Effector CD4-positive, alpha-beta T cell (primary cell): Measurements from ENCODE around the gene CTPS2.

Experiments
- DNase-seq: peaks from one replicate; pipeline ENCODE4 v3.0.0-alpha.2; 2020

The CTPS2 gene

GRCh38 chrX:16711893-16712547, 449 bp downstream of the CTPS2 start:
- no peak for DNase-seq

- no peak for DNase-seq
These were observed 1.2 kb downstream of the CTPS2 start for GRCh38 chrX:16711219-16711811.

- no peak for DNase-seq
These were observed 4.5 kb downstream of the CTPS2 start for GRCh38 chrX:16708016-16708415.

GRCh38 chrX:16705370-16705769, 7.1 kb downstream of the CTPS2 start:
- no peak for DNase-seq

- DNase-seq: no peak
These were observed 9.5 kb downstream of the CTPS2 start for GRCh38 chrX:16702700-16703599.

GRCh38 chrX:16700734-16701133, 11.7 kb downstream of the CTPS2 start:
- no peak for DNase-seq

GRCh38 chrX:16699389-16699788, 13.1 kb downstream of the CTPS2 start:
- DNase-seq: no peak

- no peak for DNase-seq
These were observed 15.5 kb downstream of the CTPS2 start for GRCh38 chrX:16696956-16697355.

- peak; percentile 61 for DNase-seq
These were observed 17.3 kb downstream of the CTPS2 start for GRCh38 chrX:16695079-16695676.

- DNase-seq: no peak
These were observed 25.0 kb downstream of the CTPS2 start for GRCh38 chrX:16687514-16687913.

- DNase-seq: no peak
These were observed 29.3 kb downstream of the CTPS2 start for GRCh38 chrX:16683007-16683664.

GRCh38 chrX:16678689-16679088, 33.8 kb downstream of the CTPS2 start:
- DNase-seq: no peak

GRCh38 chrX:16671005-16671404, 41.5 kb downstream of the CTPS2 start:
- DNase-seq: no peak

- DNase-seq: no peak
These were observed 45.9 kb downstream of the CTPS2 start for GRCh38 chrX:16666541-16666940.

GRCh38 chrX:16665089-16665488, 47.4 kb downstream of the CTPS2 start:
- DNase-seq: no peak

GRCh38 chrX:16664626-16665025, 47.8 kb downstream of the CTPS2 start:
- DNase-seq: no peak

- no peak for DNase-seq
These were observed 48.4 kb downstream of the CTPS2 start for GRCh38 chrX:16664074-16664473.

GRCh38 chrX:16662402-16662801, 50.1 kb downstream of the CTPS2 start:
- no peak for DNase-seq

GRCh38 chrX:16661495-16661894, 51.0 kb downstream of the CTPS2 start:
- DNase-seq: no peak

GRCh38 chrX:16659321-16659720, 53.1 kb downstream of the CTPS2 start:
- no peak for DNase-seq

- DNase-seq: no peak
These were observed 54.2 kb downstream of the CTPS2 start for GRCh38 chrX:16658284-16658683.

- DNase-seq: no peak
These were observed 58.4 kb downstream of the CTPS2 start for GRCh38 chrX:16654093-16654492.

- DNase-seq: no peak
These were observed 59.0 kb downstream of the CTPS2 start for GRCh38 chrX:16653424-16653823.
